ENCODE measurements around the gene TRPV2. TPM values are rescaled to one million over a fixed set of nuclear protein-coding genes. Genes with fewer than 3 reads are reported as not detected.

TRPV2 gene
- total and polyA plus RNA-seq, 2 donors = 29.0 to 39.8 TPM

- Histone ChIP-seq H3K27ac (ENCODE audit: low read depth in 1 of 2, low read length in 1 of 2) (no peak overlapping the region), H3K4me3 (ENCODE audit: low read length in 2 of 2) (no peak overlapping the region), H3K27me3 (ENCODE audit: control insufficient read depth in 2 of 2, insufficient read depth in 1 of 2, low read length in 1 of 2) (no peaks in the 10 kb centered on the region), H3K36me3 (ENCODE audit: control insufficient read depth in 2 of 2, insufficient read depth in 2 of 2, low read length in 1 of 2) (no peaks in the 10 kb centered on the region), H3K4me1 (ENCODE audit: control insufficient read depth in 2 of 2, insufficient read depth in 2 of 2, low read length in 2 of 2) (peaks cover 0 to 10% of the 10 kb centered on the region in 2 donors), H3K9me3 (ENCODE audit: control insufficient read depth in 2 of 2, insufficient read depth in 1 of 2, low read length in 1 of 2) (no peaks in the 10 kb centered on the region)
- no peak for DNase-seq (ENCODE audit: low read depth in 6 of 9, low spot score in 9 of 9)
- 97% methylated on average over 8 of the region's 8 CpGs for WGBS
These were observed 67.8 kb downstream of the TRPV2 start for GRCh38 chr17:16483021-16483645.

GRCh38 chr17:16484445-16485175 is 69.2 kb downstream of the TRPV2 start:
- Histone ChIP-seq H3K27me3 (ENCODE audit: control insufficient read depth in 2 of 2, insufficient read depth in 1 of 2, low read length in 1 of 2) (no peaks in the 10 kb centered on the region), H3K27ac (ENCODE audit: low read depth in 1 of 2, low read length in 1 of 2) (no peak overlapping the region), H3K9me3 (ENCODE audit: control insufficient read depth in 2 of 2, insufficient read depth in 1 of 2, low read length in 1 of 2) (no peaks in the 10 kb centered on the region), H3K4me1 (ENCODE audit: control insufficient read depth in 2 of 2, insufficient read depth in 2 of 2, low read length in 2 of 2) (peaks cover 0 to 10% of the 10 kb centered on the region in 2 donors), H3K4me3 (ENCODE audit: low read length in 2 of 2) (no peak overlapping the region), H3K36me3 (ENCODE audit: control insufficient read depth in 2 of 2, insufficient read depth in 2 of 2, low read length in 1 of 2) (no peaks in the 10 kb centered on the region)
- WGBS = 95% methylated on average over 19 of the region's 19 CpGs
- DNase-seq (ENCODE audit: low read depth in 6 of 9, low spot score in 9 of 9) = no peak

Other genes starting within 250 kb of the TRPV2 start
- 62.2 TPM for gene NCOR1, start 200.0 kb upstream of the TRPV2 start, total RNA-seq
- 51.5 TPM for gene NCOR1, start 200.0 kb upstream of the TRPV2 start, polyA plus RNA-seq
- gene PIGL, start 198.4 kb upstream of the TRPV2 start, total RNA-seq = 16.7 TPM
- gene PIGL, start 198.4 kb upstream of the TRPV2 start, polyA plus RNA-seq = 31.1 TPM
- gene CENPV, start 62.1 kb upstream of the TRPV2 start, total RNA-seq = 108 TPM
- gene CENPV, start 62.1 kb upstream of the TRPV2 start, polyA plus RNA-seq = 85.2 TPM
- gene UBB, start 34.5 kb upstream of the TRPV2 start, total RNA-seq = 2,286 TPM
- 820 TPM for gene UBB, start 34.5 kb upstream of the TRPV2 start, polyA plus RNA-seq
- gene LRRC75A, start 76.6 kb downstream of the TRPV2 start, total RNA-seq = 1.6 TPM
- 2.1 TPM for gene LRRC75A, start 76.6 kb downstream of the TRPV2 start, polyA plus RNA-seq
- 4.9 TPM for gene ZNF287, start 153.6 kb downstream of the TRPV2 start, total RNA-seq
- gene ZNF287, start 153.6 kb downstream of the TRPV2 start, polyA plus RNA-seq = 7.6 TPM
- gene ZNF624, start 238.3 kb downstream of the TRPV2 start, total RNA-seq = 6.6 TPM
- 2.6 TPM for gene ZNF624, start 238.3 kb downstream of the TRPV2 start, polyA plus RNA-seq